Epidermal melanocyte (primary cell): ENCODE results near the gene VSIG4.

Experiments
- DNase-seq: peaks from one replicate; pipeline ENCODE4 v3.0.0; 2011; ENCODE audit warnings: low spot score; ENCODE audit not compliant: insufficient read length

Gene VSIG4

DNA sequence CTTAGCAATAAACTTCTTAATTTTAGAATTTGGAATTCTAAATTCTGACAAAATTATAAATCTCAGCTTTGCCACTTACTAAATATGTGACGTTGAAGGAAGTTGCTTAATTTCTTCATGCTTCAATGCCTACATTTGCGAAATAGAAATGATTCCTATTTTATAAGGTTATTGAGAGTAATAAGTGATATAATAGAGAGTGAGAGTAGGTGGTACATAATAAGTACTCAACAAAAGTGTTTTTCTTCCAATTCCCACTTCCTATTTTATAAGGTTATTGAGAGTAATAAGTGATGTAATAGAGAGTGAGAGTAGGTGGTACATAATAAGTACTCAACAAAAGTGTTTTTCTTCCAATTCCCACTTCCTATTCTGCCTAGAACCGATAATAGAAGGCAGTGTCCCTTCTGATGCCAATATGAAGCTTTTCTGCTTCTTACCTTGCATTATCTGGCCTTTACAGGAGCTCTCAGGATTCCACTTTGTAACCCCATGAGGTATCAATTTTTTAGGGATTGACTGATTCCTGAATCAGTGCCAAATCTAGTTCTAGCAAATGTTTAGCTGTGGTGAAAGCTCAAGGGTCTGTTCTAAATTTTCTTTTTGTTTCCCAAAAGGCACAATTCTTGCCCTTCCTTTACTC lies 31.4 kb downstream of the VSIG4 start:
- DNase-seq = no peak

DNA sequence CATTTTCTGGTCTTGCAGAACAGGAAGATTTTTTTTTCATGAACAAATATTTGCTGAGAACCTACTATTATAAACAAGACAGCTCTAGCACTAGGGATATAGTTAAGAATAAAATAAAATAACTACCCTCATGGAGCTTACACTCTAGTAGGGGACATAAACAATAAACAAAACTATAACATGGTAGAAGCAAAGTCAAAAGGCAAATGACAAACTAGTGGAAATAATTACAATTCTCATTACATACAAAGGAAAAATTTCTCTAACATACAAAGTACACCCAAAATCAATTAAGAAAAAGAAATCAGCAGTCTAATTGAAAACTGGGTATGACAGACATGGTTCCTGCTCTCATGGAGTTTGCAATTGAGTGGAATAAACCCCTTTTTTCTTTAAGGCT lies 32.0 kb downstream of the VSIG4 start:
- no peak for DNase-seq

DNA sequence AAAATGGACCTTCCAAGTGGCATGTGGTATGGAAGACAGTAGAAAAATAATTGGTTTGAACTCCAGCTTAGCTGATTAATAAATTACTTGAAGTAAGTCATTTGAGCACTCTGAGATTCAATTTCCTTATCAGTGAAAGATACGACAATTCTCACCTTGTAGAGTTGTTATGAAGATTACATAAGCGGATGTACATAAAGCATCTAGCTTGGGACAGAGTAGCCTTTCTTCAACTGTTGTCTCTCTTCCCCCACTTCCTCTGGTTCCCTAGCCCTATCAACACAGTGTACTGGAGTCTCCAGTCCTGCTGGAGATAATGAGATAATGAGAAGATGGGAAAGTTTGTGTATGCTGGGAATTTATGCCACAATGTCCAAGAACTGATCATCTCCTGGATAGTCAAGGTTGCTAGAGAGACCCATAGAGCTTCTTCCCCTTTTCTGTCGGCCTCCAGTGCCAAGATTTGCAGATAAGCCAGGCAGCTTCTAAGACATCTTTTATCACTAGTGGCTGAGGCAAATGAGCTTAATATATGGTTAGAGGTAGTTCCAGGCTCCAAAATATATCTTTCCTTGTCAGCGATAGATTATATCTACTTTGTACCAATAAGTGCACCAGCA lies 33.9 kb downstream of the VSIG4 start:
- no peak for DNase-seq

DNA sequence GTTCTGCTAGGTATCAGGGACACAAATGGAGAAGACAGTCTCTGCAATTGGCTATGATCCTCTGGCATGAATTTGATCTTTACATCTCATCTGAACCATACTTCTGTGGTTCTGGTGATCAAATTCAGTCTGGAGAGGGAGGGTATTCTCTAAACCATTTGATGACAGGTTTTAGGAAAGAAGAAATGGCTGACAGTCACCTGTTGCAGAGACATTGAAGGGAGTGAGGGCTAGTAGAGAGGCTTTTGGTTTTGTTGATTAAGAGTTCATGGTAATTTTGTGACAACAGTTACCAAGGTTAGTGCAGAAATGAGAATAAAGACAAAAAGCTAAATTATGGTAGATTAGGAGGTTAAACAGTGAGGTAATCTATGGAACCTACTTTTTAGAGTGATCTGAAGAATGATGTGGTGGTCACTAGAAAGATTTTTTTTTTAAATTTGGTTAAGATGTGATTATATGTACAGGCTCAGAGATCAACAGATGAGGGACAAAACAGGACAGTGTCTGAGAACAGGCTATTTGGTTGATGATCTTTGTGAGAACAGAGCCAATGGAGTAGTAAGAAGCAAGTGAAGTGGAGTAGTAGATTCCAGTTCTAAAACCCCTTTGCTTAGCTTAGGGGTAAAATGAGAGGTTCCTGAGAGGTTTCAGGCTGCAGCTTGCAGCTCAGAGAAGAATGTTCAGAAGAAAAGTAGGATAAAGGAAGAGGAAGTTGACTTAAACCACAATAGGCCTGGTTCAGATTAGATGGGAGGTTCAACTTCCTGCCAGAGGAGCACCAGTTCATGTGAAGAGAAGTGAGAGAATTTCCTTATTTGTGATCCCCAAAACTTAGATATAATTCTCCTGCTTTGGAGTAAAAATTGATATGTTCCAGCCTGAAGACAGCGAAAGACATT lies 34.7 kb downstream of the VSIG4 start:
- DNase-seq = no peak

DNA sequence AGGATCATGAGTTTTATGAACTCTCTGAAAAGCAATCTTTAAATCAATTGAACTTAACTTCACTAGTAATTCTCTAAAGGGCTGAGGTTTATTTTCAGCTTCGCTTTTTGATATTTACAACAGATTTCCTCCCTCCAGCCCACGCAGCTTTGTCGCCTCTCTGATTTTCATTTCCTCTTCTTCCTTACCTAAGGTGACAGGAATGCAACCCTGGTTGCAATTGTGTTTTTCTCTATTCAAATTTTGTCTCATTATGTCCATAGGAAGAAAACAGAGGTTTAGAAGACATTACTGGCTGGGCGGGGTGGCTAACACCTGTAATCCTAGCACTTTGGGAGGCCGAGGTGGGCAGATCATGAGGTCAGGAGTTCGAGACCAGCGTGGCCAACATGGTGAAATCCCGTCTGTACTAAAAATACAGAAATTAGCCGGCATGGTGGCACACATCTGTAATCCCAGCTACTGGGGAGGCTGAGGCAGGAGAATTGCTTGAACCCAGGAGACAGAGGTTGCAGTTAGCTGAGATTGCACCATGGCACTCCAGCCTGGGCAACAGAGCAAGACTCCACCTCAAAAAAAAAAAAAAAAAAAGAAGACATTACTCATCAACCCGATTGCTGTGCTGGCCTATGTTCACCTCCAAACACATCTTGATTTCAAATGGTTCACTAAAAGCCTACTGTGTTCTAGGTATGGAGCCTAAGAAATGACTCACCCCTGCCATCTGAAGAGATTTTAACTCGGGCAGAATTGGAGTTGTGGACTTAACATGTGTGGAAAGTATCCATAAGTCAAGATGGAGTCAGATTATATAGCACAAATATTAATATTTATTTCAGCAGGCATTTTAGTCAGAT lies 36.8 kb downstream of the VSIG4 start:
- DNase-seq = no peak

DNA sequence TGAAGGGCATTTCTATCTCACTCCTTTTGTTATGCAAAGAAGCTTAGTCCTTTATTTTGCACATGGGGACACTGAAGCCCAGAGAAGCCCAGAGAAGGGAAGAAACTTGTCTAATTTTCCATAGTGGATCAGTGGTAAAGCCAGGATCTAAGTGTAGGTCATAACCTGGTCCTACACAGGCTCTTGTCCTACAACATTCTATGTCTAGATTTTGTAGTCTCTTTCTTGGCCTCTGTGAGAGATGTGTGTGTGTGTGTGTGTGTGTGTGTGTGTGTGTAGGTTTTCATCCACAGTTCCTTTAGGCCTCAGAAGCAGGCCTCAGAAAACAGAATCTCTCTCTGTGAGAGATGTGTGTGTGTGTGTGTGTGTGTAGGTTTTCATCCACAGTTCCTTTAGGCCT lies 38.3 kb downstream of the VSIG4 start:
- DNase-seq = no peak

DNA sequence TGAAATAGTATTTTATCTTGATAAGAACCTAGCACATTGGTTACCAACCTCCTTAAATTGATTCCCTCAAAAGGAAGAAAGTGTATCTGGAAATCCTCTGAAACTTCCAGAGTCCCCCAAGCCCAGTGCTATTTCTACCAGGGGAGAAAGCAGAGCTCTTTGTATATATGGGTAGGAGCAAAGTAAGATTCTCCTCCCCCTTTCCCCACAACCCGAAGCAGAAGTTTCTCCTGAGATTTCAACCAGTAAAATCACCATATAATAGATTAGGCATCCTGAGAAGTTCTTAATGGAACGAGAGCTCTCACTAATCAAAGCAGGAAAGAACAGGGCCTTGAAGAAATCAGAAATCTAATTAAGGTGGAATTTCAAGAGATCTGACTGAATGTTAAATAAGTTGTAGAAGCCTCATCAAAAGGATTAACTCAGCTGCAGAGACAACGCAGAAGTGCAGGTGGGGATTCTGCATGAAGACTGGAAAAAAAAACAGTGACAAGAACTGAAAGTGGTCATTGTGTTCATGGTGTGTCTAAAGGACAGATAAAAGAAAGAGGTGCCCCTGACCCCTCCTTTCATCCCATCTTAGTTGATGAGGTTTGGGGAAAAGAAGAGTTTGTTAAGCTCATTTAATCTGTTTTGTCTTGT lies 39.1 kb downstream of the VSIG4 start:
- no peak for DNase-seq

DNA sequence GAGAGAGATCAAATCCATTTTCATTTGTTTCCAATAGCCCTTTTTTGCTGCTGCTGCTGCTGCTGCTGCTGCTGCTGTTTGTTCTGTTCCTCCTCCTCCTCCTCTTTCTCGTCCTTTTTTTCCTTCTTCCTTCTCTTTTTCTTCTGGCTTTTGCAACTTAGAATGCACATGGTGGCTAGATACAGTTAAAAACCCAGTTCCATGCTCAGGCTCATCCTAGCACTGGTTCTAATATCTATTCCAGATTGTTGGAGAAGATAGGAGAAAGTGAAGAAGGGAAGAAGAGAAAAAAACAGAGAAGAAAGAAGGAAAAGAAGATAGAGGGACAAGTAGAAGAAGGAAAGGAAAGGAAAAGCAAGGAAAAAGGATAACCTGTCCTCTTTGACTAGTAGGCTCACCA lies 39.7 kb downstream of the VSIG4 start:
- no peak for DNase-seq

DNA sequence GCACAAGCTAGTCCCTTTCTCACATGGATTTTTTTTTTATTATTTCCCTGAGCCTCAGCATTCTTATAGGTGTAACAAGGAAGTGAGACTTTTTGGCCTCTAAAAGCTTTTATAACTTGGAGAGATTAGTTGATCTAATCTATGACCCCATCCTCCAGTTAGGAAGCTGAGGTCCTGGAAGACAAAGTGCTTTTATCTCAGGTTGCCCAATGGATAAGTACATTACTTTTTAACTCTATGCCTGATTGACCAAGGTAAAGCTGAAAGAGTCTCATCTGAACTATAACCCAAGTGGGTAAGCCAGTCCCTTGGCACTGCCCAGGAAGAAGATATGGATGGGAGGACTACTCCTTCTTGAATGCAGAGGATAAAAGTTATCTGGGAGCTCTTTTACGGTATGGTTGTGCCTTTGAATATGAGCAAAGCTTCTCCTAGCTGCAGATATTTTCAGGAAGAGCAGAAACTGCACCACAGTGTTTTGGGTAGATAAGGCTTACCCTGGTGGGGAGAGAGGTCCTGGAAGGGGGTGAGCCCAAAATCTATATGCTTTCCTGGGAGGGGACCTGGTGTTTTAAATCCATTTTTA lies 40.2 kb downstream of the VSIG4 start:
- DNase-seq = no peak

DNA sequence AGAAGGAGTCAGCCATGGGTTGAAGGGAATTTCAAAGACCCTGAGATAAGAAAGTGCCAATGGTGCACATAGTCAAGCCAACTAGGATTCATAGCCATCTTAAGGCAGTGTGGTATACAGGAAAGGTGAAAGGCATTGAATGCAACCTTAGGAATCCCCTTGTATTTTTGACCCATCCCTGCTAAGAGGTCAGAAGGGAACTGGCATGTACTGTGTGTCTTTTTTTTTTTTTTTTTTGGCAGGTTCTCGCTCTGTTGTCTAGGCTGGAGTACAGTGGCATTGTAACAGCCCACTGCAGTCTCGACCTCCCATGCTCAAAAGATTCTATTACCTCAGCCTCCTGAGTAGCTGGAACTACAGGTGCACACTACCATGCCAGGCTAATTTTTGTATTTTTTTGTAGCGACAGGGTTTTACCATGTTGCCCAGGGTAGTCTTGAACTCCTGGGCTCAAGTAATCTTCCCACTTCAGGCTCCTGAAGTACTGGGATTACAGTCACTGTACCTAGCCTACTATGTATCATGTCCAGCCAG lies 40.8 kb downstream of the VSIG4 start:
- no peak for DNase-seq

DNA sequence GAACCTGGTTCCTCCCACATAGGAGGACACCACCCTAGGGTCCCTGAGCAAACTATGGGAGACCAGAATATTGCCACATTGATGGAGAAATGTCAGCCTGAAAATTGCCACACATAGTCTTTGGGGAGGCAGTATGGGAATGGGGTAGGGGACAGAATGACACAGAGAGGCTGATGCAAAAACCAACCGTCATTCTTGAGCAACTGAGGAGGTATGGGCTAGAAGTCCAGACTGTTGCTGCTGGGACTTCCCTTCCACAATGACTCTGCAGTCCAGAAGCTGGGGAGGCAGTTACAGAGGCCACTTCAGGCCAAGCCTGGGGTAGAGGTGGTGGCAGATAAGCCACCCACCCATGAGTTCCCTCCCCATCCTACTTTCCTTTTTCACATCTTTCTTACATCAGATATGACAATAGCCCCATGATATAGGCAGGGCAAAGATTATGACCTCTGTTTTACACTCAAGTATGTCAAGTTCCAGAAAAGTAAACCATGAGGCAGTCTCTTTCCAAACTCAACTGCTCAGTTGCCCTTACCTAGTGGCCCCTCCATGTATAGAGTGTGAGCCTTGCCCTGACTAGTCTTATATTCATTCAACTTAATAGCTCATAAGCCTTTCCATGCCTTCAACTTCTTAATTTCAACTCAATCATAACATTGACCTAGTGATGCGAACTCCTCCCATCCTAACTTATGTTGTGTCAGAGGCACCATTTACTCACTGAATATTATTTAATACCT lies 41.7 kb downstream of the VSIG4 start:
- DNase-seq = no peak

DNA sequence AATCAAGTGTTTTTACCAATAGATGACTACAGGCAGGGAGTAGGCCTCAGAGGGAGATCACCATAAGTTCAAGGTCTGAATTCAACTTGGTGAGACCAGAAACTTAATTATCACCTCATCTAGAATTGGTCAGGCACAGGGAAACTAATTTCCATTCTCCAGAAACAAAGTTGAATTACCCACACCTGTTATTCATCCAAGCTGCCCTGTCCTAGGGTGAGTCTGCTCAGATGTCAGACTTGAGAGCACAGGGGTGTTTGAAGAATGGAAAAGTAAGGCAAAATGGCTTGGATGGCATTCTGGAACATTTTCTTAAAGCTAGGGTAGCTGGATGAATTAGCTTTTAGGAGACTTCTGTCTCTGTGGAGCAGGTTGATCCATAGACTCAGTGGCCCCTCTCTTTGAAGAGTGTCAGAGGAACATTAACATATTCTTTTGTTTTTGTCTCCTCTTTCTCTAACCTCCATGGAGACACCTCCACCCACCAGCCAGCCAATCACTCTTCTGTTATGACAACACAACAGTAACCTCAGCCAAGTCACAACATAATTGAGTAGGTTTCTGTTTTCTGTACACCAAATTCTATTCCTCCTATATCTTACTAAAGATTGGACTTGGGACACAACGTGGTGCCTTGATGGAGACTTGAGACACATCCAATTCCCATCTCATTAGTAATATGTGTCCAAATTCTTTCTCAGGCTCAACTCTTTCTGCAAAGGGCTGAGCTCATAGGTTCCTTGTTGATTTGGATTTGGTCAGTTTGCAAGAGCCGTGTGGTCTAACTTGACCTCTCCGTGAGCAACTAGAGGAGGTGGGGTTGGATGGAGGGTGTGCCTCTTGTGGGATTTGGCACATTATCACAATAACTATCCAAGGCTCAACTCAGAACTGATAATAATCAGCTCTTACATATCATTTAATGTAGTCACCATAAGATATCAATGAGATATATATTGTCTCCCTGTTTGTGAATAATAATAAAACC lies 45.1 kb downstream of the VSIG4 start:
- no peak for DNase-seq

DNA sequence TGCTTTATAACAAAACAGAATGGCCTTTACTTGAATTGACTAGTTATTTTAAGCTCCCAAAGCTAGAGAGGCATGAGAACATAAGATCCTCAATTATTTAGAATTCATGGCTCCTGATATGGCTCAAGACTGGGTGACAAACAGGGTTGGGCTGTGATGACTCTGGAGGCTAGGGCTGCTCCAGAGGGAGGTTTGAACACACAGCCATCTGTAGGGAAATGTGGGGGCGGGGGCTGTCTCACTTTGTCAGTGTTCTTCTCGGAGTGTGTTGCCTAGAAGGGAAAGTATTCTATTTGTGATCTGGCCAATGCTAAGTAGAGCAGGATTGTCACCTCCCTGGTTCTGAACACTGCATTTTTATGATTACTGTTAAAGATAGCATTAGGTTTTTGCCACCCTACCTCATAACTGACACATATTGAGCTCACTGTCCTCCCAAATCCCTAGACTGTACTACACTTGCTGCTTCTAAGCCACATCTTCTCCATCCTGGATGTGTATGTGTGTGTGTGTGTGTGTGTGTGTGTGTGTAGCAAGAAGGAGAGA lies 45.9 kb downstream of the VSIG4 start:
- no peak for DNase-seq

DNA sequence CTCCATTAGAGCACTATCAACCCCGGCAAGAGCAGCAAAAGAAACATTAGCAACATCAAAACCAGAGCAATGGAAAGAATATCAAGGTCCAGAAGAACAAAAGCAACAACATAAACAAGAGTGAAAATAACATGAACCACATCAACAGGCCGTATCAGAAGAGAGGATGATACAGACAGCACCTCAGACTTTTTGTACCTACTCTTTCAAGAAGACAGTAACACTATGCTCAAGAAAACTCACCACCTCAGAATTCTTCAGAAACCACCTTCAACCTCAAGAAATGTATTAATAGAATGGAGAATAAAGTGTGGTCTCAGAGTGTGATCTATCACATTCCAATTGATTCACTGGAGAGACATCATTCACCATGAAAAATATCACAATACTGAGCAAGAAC lies 46.5 kb downstream of the VSIG4 start:
- no peak for DNase-seq

DNA sequence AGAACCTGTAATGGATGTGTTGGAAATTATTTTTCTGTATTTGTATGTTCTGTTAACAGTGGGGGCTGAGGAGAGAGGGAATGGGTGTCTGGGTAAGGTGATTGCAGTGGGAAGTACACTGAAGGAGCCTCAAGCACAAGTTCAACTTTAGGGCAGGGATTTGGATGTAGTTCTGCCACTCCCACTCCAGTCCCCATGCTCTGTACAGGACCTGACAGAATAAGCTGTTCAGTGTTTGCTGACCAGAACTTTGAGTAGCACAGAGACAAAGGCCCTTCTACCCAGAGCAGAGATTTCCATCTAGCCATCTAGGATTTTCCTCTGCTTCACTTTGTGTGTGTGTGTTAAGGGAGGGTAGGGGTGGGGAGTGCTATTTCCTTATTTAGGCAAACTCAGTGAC lies 49.2 kb downstream of the VSIG4 start:
- no peak for DNase-seq

DNA sequence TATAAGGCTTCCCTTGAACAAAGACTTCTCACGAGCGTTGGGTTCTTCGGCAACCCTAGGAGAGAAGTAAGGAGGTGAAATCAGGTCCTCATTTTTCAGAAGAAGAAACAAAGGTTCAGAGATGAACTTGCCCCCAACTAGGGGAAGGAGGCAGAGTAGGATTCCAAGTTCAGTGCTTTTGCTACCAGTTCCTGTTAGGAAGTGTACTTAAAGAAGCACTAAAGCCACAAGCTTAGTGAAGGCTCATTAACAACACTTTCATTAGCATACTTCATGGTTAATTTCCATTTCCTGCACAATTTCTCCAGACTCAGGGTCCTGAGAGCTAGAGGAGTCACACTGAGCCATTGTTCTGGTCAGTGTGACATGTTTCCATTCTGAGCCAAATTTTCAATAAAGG lies 52.1 kb downstream of the VSIG4 start:
- DNase-seq = no peak

DNA sequence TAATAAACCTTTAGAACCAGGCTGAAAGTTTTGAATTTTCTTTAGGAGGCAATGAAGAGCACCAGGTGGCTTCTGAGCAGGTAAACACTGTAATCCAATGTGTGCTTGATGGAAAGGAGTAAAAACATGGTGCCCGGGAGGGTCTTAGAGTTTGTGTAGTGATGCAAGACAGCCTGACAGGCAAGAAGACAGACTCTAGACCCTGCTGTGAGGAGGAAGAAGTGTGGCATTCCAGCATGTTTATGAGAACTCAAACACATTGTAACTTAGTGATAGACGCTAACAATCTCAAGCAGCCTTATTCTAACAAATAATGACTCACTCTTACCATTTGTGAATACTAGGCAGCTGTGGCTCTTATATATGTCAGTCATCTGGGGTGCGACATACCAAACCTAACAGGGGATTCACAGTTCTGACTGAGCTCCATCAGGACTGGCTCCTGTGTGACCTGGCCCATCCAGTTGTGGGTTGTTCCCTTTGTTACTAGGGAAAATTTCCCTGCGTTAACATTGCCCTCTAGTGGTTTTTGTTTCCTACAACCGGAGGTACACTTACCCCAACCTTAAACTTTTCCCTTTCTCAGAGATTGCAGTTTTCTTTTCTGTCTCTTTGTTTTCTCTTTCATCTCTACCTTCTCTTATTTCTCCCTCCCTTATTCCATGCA lies 53.8 kb downstream of the VSIG4 start:
- DNase-seq = no peak

DNA sequence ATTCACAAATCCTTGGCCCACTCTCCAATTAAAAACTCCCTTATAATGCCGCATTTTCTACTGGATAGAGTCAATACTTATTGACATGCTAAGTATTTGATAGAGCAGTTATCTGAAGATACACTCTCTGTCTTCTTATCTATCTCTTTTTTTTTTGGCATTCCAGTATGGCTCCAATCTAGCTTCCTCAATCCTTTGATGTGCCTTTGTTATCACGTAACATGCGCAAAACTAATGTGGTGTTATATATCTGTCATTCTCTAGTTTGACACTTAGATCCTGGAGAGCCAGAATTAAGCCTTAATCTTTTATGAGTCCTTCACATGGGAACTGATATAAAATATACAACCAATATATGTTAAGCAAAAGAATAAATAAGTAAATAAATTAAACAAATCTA lies 54.7 kb downstream of the VSIG4 start:
- no peak for DNase-seq
